CD4-positive, alpha-beta T cell treated with Interferon alpha-2 for 1 hour (primary cell): ENCODE results near the gene SMURF2.
"Not testable (repeated sequence)": the region's sequence is repeated elsewhere in the genome, so short reads cannot be mapped to it uniquely, and the experiment has no call there.

ENCODE experiments used
- DNase-seq, 2 donors: peaks; one replicate each; pipeline ENCODE4 v3.0.0-alpha.2; 2020 to 2022

Gene SMURF2

GRCh38 chr17:64661976-64662773 lies at the start of gene SMURF2:
Gene SMURF2 (minus strand): TSS chr17:64662307. CDS start chr17:64661880, 427 bp downstream.
- DNase-seq, result peak; percentile 83 to 88

DNA sequence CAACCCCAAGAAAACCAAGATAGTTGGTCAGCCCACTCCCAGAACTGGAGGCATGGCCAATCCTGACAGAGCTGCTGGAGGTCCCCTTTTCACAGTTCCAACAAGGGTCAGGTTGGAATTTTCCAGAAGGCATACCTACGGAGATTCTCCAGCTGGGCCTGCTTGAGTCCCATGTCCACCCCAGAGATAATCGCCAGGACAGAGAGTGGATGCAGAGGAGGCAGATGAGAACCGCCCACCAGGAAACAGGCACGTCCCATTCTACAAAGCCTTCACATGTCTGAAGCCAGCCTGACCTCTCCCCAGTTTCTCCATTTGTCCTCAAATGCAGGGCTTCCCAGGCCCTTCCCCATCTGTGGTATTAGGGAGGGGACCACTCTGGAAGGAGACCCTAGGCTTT lies 47.4 kb upstream of the SMURF2 start:
- DNase-seq, result no peak

GRCh38 chr17:64707050-64707591 lies 45.0 kb upstream of the SMURF2 start:
- DNase-seq, result peak in 1 of 2 donors; percentile 22

DNA sequence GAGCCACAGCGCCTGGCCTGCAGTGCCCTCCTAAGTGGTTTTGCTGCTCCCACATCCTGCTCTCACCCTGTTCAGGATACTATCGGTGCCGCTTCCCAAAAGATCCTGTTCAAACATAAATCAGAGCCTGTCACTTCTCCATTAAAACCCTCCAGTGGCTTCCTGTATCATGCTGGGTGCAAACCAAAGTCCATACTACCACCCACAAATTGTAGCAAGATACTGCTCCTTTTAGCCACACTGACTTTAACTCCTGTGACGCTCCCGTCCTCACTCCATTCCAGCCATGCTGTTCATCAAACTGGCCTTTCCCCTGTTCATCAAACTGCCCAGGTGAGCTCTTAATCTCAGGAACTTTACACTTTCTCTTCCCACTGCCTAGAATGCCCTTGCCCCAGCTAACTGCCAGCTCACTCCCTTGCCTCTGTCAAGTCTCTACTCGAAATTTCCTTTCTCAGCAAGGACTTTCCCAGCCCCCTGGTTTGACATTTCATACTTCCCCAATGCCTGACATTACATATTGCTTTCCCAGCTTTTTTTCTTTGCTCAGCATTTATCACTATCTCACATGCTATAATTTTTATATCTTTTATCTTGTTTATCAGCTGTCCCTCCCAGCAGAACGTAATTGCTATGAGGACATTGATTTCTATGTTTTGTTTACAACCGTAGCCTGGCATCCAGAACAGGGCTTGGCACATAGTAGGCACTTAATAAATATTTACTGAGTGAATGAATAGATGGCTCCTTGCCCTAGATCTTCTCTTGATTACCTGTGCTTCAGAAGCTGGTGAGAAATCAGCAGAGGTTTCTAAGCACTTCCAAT lies 44.3 kb upstream of the SMURF2 start:
- DNase-seq, result no peak

GRCh38 chr17:64702815-64703214 lies 40.7 kb upstream of the SMURF2 start:
- no peak for DNase-seq

GRCh38 chr17:64698725-64699124 lies 36.6 kb upstream of the SMURF2 start:
- DNase-seq, result no peak

- DNase-seq, result peak in 1 of 2 donors; percentile 39
These were observed 32.1 kb upstream of the SMURF2 start for GRCh38 chr17:64694207-64694606.

DNA sequence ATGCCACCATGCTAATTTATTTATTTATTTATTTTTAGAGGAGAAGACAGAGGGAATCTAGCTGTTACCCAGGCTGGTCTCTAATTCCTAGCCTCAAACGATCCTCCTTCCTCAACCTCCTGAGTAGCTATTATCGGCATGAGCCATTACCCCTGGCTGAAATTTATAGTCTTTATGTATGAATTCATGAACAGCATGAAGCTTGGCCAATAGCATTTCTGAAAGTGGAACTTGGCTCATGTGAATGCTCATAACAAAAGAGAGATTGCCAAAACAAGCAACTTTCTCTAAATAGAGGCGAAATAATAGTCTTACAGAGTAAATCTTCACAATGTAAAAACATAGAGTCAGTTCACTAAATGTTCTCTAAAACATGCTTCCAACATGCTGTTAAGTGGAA lies 30.1 kb upstream of the SMURF2 start:
- DNase-seq, result no peak

DNA sequence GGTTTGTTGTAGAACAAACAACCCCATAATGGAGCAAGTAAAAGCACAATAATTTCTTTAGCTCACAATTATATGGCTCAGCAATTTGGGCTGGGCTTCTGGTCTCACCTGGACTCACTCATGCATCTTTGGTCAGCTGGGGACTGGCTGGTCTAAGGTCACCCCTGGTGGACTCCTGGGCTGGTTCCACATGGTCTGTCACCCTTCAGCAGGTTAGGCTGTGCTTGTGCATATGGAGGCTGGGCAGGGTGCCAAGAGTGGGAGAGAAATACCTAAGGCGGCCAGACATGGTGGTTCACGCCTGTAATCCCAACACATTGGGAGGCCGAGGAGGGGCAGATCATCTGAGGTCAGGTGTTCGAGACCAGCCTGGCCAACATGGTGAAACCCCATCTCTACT lies 27.0 kb upstream of the SMURF2 start:
- DNase-seq, result no peak

GRCh38 chr17:64688481-64688880 lies 26.4 kb upstream of the SMURF2 start:
- no peak for DNase-seq

DNA sequence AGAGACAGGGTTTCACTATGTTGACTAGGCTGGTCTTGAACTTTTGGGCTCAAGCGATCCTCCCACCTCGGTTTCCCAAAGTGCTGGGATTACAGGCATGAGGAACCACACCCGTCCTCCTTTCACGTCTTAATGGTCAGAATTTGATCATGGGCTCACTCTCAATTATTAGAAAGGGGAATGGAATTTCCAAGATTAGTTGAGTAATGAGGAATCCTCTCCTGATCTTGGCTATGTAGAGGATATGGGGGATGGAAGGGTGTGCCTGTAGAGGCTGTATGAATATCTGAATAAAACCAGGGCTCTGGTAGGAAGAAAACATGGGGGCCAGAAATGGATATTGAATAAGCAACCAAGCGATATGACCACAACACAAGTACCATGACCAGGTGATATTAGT lies 25.9 kb upstream of the SMURF2 start:
- DNase-seq, result no peak

DNA sequence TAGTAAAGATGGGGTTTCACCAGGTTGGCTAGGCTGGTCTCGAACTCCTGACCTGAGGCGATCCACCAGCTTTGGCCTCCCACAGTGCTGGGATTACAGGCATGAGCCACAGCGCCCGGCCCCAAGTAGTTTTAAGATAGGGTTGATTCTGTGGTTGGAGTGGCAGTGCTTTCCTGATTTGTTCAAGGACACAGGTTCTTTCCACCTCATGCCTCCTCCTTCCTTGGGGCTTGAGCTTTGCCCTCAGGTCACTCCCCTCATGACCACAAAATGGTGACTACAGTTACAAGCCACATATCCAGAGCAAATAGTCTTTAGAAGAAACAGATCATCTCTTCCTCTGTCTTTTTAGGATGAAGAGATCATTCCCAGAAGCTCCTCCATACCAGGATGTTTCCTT lies 25.3 kb upstream of the SMURF2 start:
- DNase-seq, result no peak

GRCh38 chr17:64686705-64687104 lies 24.6 kb upstream of the SMURF2 start:
- DNase-seq, result no peak

DNA sequence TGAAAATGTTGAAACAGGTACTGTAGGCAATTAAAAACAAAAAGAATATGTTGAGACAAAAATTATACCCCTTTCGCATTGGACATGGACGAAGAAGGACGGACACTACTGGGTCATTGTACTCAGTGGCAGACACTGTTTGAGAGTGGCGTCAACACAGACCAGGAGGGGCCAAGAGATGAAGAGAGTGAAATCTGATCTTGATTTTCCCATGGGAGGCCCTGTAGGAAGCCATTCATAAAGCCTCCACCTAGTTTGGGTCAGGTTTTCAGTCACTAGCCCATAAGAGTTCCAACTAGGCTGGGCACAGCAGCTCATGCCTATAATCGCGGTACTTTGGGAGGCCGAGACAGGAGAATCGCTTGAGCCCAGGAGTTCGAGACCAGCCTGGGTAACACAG lies 23.6 kb upstream of the SMURF2 start:
- no peak for DNase-seq

GRCh38 chr17:64683796-64684195 lies 21.7 kb upstream of the SMURF2 start:
- DNase-seq, result no peak

DNA sequence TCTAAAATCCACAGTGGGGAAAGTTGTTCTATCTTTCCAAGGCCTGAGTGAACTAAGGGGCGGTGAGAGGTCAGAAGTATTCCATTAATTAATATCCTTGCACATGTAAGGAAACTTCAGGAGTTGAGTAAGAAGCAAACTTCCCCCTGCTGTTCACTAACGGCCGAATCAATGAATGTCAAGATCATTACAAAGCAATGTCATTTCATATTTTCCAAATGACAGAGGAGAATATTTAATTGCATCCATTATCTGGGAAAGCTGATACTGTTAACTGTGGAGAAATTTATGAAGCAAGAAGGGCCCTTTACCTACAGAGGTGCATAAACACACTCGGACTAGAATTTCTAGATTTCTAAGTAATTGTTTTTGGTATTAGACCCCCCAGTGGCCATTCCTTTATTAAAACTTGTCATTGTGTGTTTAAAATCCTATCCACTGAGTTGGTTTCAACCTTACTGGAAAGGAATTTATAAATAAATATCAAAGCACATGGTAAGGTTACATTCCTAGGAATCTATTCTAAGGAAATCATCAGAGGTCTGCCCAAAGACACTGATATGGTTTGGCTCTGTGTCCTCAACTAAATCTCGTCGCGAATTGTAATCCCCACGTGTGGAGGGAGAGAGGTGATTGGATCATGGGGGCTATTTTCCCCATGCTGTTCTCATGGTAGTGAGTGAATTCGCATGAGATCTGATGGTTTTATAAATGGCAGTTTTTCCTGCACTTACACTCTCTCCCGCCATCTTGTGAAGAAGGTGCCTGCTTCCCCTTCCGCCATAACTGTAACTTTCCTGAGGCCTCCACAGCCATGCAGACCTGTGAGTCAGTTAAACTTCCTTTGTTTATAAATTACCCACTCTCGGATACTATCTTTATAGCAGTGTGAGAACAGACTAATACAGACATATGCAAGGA lies 20.4 kb upstream of the SMURF2 start:
- DNase-seq, result no peak

DNA sequence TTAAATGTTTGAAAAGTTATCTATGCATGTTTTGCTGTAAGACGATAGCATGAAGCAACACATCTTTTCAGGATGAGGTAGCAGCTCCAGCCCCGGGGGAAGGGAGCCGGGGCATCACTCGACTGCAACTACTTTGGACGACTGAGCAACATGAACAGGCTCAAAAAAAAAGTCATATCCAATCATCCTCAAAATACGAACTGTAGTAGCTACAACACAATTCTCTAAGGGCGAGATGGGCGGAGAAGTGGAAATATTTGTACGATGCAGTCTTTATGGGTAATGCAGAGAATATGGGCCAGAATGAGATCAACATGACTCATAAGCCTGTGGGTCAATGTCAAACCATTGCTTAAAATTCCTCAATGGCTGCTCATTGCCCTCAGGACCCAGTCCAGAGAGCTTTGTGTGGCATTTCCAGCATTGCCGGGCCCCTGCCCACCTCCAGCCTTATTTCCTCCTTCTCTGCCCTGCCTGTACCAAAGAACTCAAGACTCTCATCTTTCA lies 17.7 kb upstream of the SMURF2 start:
- no peak for DNase-seq

DNA sequence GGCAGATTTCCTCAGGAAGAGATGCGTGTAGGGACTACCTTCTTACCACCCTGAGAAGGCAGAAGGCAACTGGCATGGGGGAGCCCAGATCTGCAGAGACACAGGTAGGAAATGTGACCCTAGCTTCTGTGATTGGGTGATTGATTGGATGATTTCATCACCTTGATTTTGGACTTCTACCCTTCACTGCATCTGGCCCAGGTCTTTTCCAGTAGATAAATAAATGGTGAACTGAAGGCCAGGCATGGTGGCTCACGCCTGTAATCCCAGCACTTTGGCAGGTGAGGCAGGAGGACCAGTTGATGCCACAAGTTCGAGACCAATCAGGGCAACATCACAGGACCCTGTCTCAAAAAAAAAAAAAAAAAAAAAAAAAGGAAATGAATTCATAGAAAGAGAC lies 14.7 kb upstream of the SMURF2 start:
- DNase-seq, result no peak

- DNase-seq, result not testable (repeated sequence)
These were observed 8.9 kb upstream of the SMURF2 start for GRCh38 chr17:64670843-64671590.

DNA sequence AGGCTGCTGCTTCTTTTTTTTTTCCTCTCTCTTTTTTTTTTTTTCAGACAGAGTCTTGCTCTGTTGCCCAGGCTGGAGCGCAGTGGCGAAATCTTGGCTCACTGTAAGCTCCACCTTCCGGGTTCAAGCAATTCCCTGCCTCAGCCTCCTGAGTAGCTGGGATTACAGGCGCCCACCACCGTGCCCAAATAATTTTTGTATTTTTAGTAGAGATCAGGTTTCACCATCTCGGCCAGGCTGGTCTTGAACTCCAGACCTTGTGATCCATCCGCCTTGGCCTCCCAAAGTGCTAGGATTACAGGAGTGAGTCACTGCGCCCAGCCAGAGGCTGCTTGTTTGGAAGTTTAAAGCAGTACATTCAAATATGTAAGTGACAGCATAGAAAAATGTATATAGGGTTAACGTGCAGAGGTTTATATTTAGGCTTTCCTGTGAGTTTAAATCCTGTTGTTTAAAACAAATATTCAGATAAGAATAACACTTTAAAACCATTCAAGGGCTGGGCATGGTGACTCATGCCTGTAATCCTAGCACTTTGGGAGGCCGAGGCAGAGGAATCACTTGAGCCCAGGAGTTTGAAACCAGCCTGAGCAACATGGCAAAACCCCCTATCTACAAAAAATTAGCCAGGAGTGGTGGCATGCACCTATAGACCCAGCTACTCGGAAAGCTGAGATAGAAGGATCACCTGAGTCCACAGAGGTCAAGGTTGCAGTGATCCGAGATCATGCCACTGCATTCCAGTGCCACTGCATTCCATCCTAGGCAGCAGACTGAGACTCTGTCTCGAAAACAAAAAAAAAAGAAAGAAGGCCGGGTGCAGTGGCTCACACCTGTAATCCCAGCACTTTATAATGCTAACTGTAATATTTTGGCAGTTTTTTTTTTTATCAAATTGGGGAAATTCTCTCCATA lies 6.0 kb upstream of the SMURF2 start:
- DNase-seq, result not testable (repeated sequence)
